ENCODE results near the gene KCNJ11.

DNA sequence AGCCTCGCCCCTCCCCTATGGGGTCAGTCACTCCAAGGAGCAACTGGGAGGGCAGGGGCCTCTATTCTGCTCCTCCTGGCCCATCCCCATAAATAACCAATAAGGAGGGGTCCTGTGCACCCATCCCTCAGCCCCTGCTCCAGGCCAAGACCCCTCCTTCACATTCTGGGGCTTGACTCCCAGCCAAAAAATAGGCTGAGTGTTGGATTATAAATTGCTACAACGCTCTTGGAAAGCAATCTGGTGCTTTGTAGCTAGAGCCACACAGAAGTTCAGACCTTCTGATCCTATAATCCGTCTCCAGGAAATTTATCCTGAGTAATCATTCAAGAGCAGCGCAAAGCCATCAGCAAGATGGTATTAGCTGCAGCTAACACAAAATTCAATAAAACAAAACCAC, 45.6 kb upstream of the KCNJ11 start:
- TF ChIP-seq, protein P1, sequence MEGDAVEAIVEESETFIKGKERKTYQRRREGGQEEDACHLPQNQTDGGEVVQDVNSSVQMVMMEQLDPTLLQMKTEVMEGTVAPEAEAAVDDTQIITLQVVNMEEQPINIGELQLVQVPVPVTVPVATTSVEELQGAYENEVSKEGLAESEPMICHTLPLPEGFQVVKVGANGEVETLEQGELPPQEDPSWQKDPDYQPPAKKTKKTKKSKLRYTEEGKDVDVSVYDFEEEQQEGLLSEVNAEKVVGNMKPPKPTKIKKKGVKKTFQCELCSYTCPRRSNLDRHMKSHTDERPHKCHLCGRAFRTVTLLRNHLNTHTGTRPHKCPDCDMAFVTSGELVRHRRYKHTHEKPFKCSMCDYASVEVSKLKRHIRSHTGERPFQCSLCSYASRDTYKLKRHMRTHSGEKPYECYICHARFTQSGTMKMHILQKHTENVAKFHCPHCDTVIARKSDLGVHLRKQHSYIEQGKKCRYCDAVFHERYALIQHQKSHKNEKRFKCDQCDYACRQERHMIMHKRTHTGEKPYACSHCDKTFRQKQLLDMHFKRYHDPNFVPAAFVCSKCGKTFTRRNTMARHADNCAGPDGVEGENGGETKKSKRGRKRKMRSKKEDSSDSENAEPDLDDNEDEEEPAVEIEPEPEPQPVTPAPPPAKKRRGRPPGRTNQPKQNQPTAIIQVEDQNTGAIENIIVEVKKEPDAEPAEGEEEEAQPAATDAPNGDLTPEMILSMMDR (IDR thresholded peaks at IDR 0.05; ENCODE audit: insufficient read depth, low read length, poor library complexity, severe bottlenecking) = no peak
- no peak for TF ChIP-seq EZH2phosphoT487 (conservative IDR thresholded peaks at IDR 0.05; ENCODE audit: low read length)
